Upper lobe of right lung (tissue), 1 donor: Measurements from ENCODE around the gene OR13F1. TPM values are rescaled to one million over a fixed set of nuclear protein-coding genes. Genes with fewer than 3 reads are reported as not detected.
"Not testable (repeated sequence)": the region's sequence is repeated elsewhere in the genome, so short reads cannot be mapped to it uniquely, and the experiment has no call there.

Experiments
- ATAC-seq: fragments of 200-7000 bp; cut with Tn5 transposase; one replicate; pipeline ENCODE4 v1.9.1; 2020; ENCODE audit warnings: mild to moderate bottlenecking, moderate library complexity
- DNase-seq: peaks from one replicate; pipeline ENCODE4 v3.0.0-alpha.2; 2020
- H3K27ac ChIP-seq: fragments of 200-600 bp; one replicate; pipeline ENCODE4 v1.8.0; 2022
- H3K27me3 ChIP-seq: fragments of 200-600 bp; one replicate; pipeline ENCODE4 v1.8.0; 2022; ENCODE audit warnings: mild to moderate bottlenecking
- H3K36me3 ChIP-seq: fragments of 200-600 bp; one replicate; pipeline ENCODE4 v1.8.0; 2022
- H3K4me1 ChIP-seq: fragments of 200-600 bp; one replicate; pipeline ENCODE4 v1.8.0; 2022
- H3K4me3 ChIP-seq: fragments of 200-600 bp; one replicate; pipeline ENCODE4 v1.8.0; 2022; ENCODE audit warnings: mild to moderate bottlenecking
- H3K9me3 ChIP-seq: fragments of 200-600 bp; one replicate; pipeline ENCODE4 v1.8.0; 2022
- CTCF ChIP-seq: fragments of 200-600 bp; IDR thresholded peaks from one replicate; pipeline ENCODE4 v1.8.0; 2022; ENCODE audit warnings: antibody characterized with exemption
- intact Hi-C: fragments of 100-400 bp; cut with DNase I; formaldehyde crosslinking; loops from one replicate; pipeline ENCODE4 v1.11.0; 2022
- total RNA-seq: library from RNA; stranded (reverse); fragmentation: NEBNext Ultra II Directional; extraction: Animal tissue kit (Norgen Biotek cat#: 25700); gene quantifications from one replicate; pipeline ENCODE4 v1.2.1, GENCODE V29; 2021
- donor health status: DM: no; HTN: yes; CAD: no; lungs with severe emphysema.

The OR13F1 gene
- total RNA-seq, 1 donor from 2014 or later: not detected

- ATAC-seq: no peak
- H3K36me3 ChIP-seq: no peaks in the 10 kb centered on the region
- intact Hi-C loops: no loop called here
- H3K4me1 ChIP-seq: no peaks in the 10 kb centered on the region
- no peak for TF ChIP-seq CTCF
- H3K9me3 ChIP-seq: no peaks in the 10 kb centered on the region
- H3K27me3 ChIP-seq: no peaks in the 10 kb centered on the region
- H3K27ac ChIP-seq: no peak overlapping the region
- no peak overlapping the region for H3K4me3 ChIP-seq
- DNase-seq: no peak
Measured at GRCh38 chr9:104494808-104495207, 9.3 kb upstream of the OR13F1 start.

GRCh38 chr9:104503440-104503839, 623 bp upstream of the OR13F1 start:
- Histone ChIP-seq H3K36me3 (no peaks in the 10 kb centered on the region), H3K4me1 (no peaks in the 10 kb centered on the region), H3K27ac (no peak overlapping the region), H3K9me3 (no peaks in the 10 kb centered on the region), H3K4me3 (no peak overlapping the region), H3K27me3 (no peaks in the 10 kb centered on the region)
- ATAC-seq (no peak), DNase-seq (no peak)
- no peak for TF ChIP-seq CTCF
- intact Hi-C loops: no loop called here

GRCh38 chr9:104506565-104506964, 2.5 kb downstream of the OR13F1 start:
- no peak for TF ChIP-seq CTCF
- H3K27ac ChIP-seq: no peak overlapping the region
- no peak overlapping the region for H3K4me3 ChIP-seq
- no peaks in the 10 kb centered on the region for H3K36me3 ChIP-seq
- ATAC-seq (no peak), DNase-seq (no peak)
- H3K27me3 ChIP-seq: no peaks in the 10 kb centered on the region
- H3K4me1 ChIP-seq: no peaks in the 10 kb centered on the region
- intact Hi-C loops: no loop called here
- no peaks in the 10 kb centered on the region for H3K9me3 ChIP-seq

- intact Hi-C loops: no loop called here
- no peaks in the 10 kb centered on the region for H3K4me1 ChIP-seq
- no peaks in the 10 kb centered on the region for H3K9me3 ChIP-seq
- DNase-seq (no peak), ATAC-seq (no peak)
- H3K27ac ChIP-seq: no peak overlapping the region
- no peak for TF ChIP-seq CTCF
- no peak overlapping the region for H3K4me3 ChIP-seq
- H3K36me3 ChIP-seq: no peaks in the 10 kb centered on the region
- H3K27me3 ChIP-seq: no peaks in the 10 kb centered on the region
Measured at GRCh38 chr9:104514901-104515300, 10.8 kb downstream of the OR13F1 start.

- DNase-seq, H3K27ac ChIP-seq, H3K4me3 ChIP-seq, intact Hi-C loops, H3K27me3 ChIP-seq, H3K4me1 ChIP-seq, H3K36me3 ChIP-seq, ATAC-seq, H3K9me3 ChIP-seq: not testable (repeated sequence)
Measured at GRCh38 chr9:104520241-104520640, 16.2 kb downstream of the OR13F1 start.

GRCh38 chr9:104527109-104527508, 23.0 kb downstream of the OR13F1 start, which contains the start of gene OR13C4:
OR13C4 (minus strand) TSS chr9:104527209; CDS start chr9:104527209, 0 bp downstream.
- H3K36me3 ChIP-seq: no peaks in the 10 kb centered on the region
- no peaks in the 10 kb centered on the region for H3K4me1 ChIP-seq
- DNase-seq (no peak), ATAC-seq (no peak)
- H3K27me3 ChIP-seq: no peaks in the 10 kb centered on the region
- intact Hi-C loops: no loop called here
- H3K4me3 ChIP-seq: no peak within 1 kb of the TSS
- H3K27ac ChIP-seq: no peak within 1 kb of the TSS
- H3K9me3 ChIP-seq: no peaks in the 10 kb centered on the region
- TF ChIP-seq CTCF: no peak
